TTC549 (cell line): ENCODE data around the gene PCDHB8.
"Not testable (repeated sequence)": the region's sequence is repeated elsewhere in the genome, so short reads cannot be mapped to it uniquely, and the experiment has no call there.

Experiments used
- FAIRE-seq: peaks from 2 replicates; lab custom pipeline; 2012; peaks lifted over from hg19 to GRCh38; lab: Jason Lieb, UNC

Gene PCDHB8

GRCh38 chr5:141177577-141178191, at the start of gene PCDHB8:
Gene PCDHB8, plus strand, starts transcription at chr5:141177790. Its CDS starts 245 bp downstream, at chr5:141178035.
- FAIRE-seq: not testable (repeated sequence)

- FAIRE-seq: no peak
Observed at GRCh38 chr5:141135030-141135717, 42.4 kb upstream of the PCDHB8 start, which contains the start of gene PCDHB5. Gene PCDHB5, plus strand, starts transcription at chr5:141135206. Its CDS starts 229 bp downstream, at chr5:141135435.

- no peak for FAIRE-seq
Observed at GRCh38 chr5:141135718-141136266, 41.8 kb upstream of the PCDHB8 start.

- FAIRE-seq: not testable (repeated sequence)
Observed at GRCh38 chr5:141137346-141137745, 40.2 kb upstream of the PCDHB8 start.

DNA sequence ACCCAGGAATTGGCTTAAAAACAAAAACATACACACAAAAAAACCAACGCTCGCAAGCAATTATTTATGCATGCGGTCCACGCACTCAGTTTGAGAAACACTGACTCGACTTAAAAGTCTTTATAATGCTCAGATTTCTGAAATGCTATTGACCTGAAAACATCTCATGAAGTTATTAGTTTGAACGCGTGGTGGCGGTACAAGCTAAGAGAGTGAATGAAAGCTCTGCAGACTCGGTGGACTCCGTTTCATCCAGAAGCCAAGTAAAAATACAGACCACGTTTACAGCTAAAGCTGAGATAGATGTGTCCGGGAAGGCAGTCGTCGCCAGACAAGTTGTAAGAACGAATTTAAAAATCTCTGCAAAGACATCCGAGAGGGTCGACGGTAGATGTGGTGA, 27.8 kb upstream of the PCDHB8 start, which contains the start of gene PCDHB6:
PCDHB6 (plus strand) TSS at position 246 of the 400 bp plus-strand sequence. CDS start 201 bp downstream, outside the sequence.
- FAIRE-seq: no peak

GRCh38 chr5:141150224-141150992, 27.2 kb upstream of the PCDHB8 start:
- no peak for FAIRE-seq

GRCh38 chr5:141150993-141151325, 26.6 kb upstream of the PCDHB8 start:
- no peak for FAIRE-seq

GRCh38 chr5:141151632-141152031, 26.0 kb upstream of the PCDHB8 start:
- not testable (repeated sequence) for FAIRE-seq

- not testable (repeated sequence) for FAIRE-seq
Observed at GRCh38 chr5:141152096-141152495, 25.5 kb upstream of the PCDHB8 start.

GRCh38 chr5:141155540-141156374, 21.8 kb upstream of the PCDHB8 start:
- no peak for FAIRE-seq

DNA sequence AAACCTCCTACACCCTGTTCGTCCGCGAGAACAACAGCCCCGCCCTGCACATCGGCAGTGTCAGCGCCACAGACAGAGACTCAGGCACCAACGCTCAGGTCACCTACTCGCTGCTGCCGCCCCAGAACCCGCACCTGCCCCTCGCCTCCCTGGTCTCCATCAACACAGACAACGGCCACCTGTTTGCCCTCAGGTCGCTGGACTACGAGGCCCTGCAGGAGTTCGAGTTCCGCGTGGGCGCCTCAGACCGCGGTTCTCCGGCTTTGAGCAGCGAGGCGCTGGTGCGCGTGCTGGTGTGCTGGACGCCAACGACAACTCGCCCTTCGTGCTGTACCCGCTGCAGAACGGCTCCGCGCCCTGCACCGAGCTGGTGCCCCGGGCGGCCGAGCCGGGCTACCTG, 20.2 kb upstream of the PCDHB8 start:
- FAIRE-seq: not testable (repeated sequence)

- not testable (repeated sequence) for FAIRE-seq
Observed at GRCh38 chr5:141157901-141158300, 19.7 kb upstream of the PCDHB8 start.

GRCh38 chr5:141172381-141173204, 5.0 kb upstream of the PCDHB8 start, which contains the start of gene PCDHB7:
Gene PCDHB7, plus strand, starts transcription at chr5:141172644. Its CDS starts 192 bp downstream, at chr5:141172836.
- no peak for FAIRE-seq

GRCh38 chr5:141174291-141175104, 3.1 kb upstream of the PCDHB8 start:
- FAIRE-seq: not testable (repeated sequence)

DNA sequence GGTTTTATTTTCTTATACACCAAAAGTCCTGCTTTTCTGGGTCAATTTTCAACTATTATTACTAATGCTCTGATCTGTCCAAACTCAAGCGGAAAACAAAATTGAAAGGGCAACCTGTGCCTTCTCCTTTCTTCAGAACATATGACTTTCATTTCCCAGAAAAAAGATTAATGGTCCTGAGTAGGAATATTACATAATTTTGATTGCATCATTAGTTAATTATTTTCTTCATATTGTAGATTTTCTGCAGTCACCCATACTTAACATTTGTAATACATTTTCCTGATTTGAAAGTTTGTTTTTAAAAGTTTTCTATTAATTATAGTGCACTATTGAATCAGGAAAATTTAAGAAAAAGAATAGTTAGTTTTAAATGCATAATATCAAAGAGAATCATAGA, 1.7 kb upstream of the PCDHB8 start:
- FAIRE-seq: no peak

DNA sequence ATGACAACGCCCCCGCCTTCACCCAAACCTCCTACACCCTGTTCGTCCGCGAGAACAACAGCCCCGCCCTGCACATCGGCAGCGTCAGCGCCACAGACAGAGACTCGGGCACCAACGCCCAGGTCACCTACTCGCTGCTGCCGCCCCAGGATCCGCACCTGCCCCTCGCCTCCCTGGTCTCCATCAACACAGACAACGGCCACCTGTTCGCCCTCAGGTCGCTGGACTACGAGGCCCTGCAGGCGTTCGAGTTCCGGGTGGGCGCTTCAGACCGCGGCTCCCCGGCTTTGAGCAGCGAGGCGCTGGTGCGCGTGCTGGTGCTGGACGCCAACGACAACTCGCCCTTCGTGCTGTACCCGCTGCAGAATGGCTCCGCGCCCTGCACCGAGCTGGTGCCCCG, 1.8 kb downstream of the PCDHB8 start:
- not testable (repeated sequence) for FAIRE-seq

DNA sequence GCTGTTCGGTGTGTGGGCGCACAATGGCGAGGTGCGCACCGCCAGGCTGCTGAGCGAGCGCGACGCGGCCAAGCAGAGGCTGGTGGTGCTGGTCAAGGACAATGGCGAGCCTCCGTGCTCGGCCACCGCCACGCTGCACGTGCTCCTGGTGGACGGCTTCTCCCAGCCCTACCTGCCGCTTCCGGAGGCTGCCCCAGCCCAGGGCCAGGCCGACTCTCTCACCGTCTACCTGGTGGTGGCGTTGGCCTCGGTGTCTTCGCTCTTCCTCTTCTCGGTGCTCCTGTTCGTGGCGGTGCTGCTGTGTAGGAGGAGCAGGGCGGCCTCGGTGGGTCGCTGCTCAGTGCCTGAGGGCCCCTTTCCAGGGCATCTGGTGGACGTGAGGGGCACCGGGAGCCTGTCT, 2.3 kb downstream of the PCDHB8 start:
- FAIRE-seq: not testable (repeated sequence)

DNA sequence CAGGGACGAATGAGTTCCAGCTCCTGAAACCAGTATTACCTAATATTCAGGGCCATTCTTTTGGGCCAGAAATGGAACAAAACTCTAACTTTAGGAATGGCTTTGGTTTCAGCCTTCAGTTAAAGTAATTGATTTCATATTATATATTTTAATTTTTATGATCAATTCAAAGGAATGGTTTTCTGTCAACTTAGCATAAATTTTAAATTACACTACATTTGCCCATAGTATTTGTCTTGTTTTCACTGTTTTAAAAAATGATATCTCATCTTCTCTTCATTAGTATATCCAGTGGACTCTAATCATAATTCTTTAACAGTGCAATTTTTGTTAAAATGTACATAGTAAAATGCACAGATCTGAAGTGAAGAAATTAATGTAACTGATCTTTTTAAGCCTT, 2.7 kb downstream of the PCDHB8 start:
- no peak for FAIRE-seq

GRCh38 chr5:141182248-141182647, 4.7 kb downstream of the PCDHB8 start, which contains the start of gene PCDHB16:
Gene PCDHB16, plus strand, starts transcription at chr5:141182387. Its CDS starts 173 bp downstream, at chr5:141182560.
- FAIRE-seq: peak; percentile 54
